Inferior parietal cortex (tissue), 1 donor: Measurements from ENCODE around the gene CFAP45.

Experiments used
- DNase-seq: peaks from one replicate; pipeline ENCODE4 v3.0.0-alpha.2; 2016; ENCODE audit errors: extremely low spot score

The CFAP45 gene

GRCh38 chr1:159923203-159924024 is 23.4 kb upstream of the CFAP45 start:
- DNase-seq = no peak

GRCh38 chr1:159922511-159923202 is 22.7 kb upstream of the CFAP45 start:
- no peak for DNase-seq

- DNase-seq = no peak
These were observed 21.9 kb upstream of the CFAP45 start for GRCh38 chr1:159921700-159922504.

GRCh38 chr1:159921251-159921650 is 21.3 kb upstream of the CFAP45 start:
- no peak for DNase-seq

GRCh38 chr1:159920651-159921050 is 20.7 kb upstream of the CFAP45 start:
- DNase-seq = no peak

- DNase-seq = no peak
These were observed 20.2 kb upstream of the CFAP45 start for GRCh38 chr1:159920202-159920601.

GRCh38 chr1:159919236-159919865 is 19.4 kb upstream of the CFAP45 start:
- no peak for DNase-seq

- no peak for DNase-seq
These were observed 18.6 kb upstream of the CFAP45 start for GRCh38 chr1:159918352-159919200.

GRCh38 chr1:159917533-159918351 is 17.8 kb upstream of the CFAP45 start:
- no peak for DNase-seq

- DNase-seq = no peak
These were observed 16.5 kb upstream of the CFAP45 start for GRCh38 chr1:159916242-159917051.

GRCh38 chr1:159915571-159916241 is 15.7 kb upstream of the CFAP45 start:
- no peak for DNase-seq

- no peak for DNase-seq
These were observed 14.5 kb upstream of the CFAP45 start for GRCh38 chr1:159914252-159915018.

- no peak for DNase-seq
These were observed 13.7 kb upstream of the CFAP45 start for GRCh38 chr1:159913451-159914192.

GRCh38 chr1:159911326-159912070 is 11.5 kb upstream of the CFAP45 start:
- DNase-seq = no peak

- no peak for DNase-seq
These were observed 8.3 kb upstream of the CFAP45 start for GRCh38 chr1:159908031-159908940.
